ENCODE data around the gene PKD1L1. TPM values are rescaled to one million over a fixed set of nuclear protein-coding genes. Genes with fewer than 3 reads are reported as not detected.

Gene PKD1L1
- total RNA-seq, 6 donors from 2014 or later, result 0.46 to 4.8 (median 0.75) TPM

- H3K27ac ChIP-seq, result peak overlapping the region; percentile 70 to 82 (median 80)
- H3K36me3 ChIP-seq, result peaks cover 32 to 82% (median 46%) of the 10 kb centered on the region in 4 donors
- no peak for TF ChIP-seq POLR2AphosphoS5 (IDR thresholded peaks at IDR 0.05)
- no peak for TF ChIP-seq EP300 (IDR thresholded peaks at IDR 0.05)
- TF ChIP-seq CTCF (IDR thresholded peaks at IDR 0.05), result no peak
- TF ChIP-seq POLR2A (IDR thresholded peaks at IDR 0.05), result no peak
- peak in 1 of 2 donors; percentile 49 for ATAC-seq (ENCODE audit: low FRiP score in 2 of 2)
- 27 to 33% methylated on average over 1 of the region's 1 CpG for WGBS, 2 donors
- H3K27me3 ChIP-seq, result no peaks in the 10 kb centered on the region
- no peaks in the 10 kb centered on the region for H3K9me3 ChIP-seq
- H3K4me3 ChIP-seq, result no peak overlapping the region
- no peak for DNase-seq
- H3K4me1 ChIP-seq, result peaks cover 3 to 22% (median 11%) of the 10 kb centered on the region in 4 donors
Observed at GRCh38 chr7:47970761-47971160, 22.5 kb upstream of the PKD1L1 start.

GRCh38 chr7:47968847-47969774 is 20.8 kb upstream of the PKD1L1 start:
- WGBS, 2 donors, result 57 to 61% methylated on average over 5 of the region's 5 CpGs
- Histone ChIP-seq H3K27me3 (no peaks in the 10 kb centered on the region), H3K9me3 (no peaks in the 10 kb centered on the region), H3K36me3 (peaks cover 36 to 82% (median 48%) of the 10 kb centered on the region in 4 donors), H3K4me3 (no peak overlapping the region), H3K27ac (peak overlapping the region; percentile 18 to 66 (median 58)), H3K4me1 (peaks cover 3 to 22% (median 11%) of the 10 kb centered on the region in 4 donors)
- ATAC-seq (ENCODE audit: low FRiP score in 2 of 2) (peak; percentile 65 to 66), DNase-seq (peak in 1 of 2 donors; percentile 51)
- TF ChIP-seq POLR2AphosphoS5 (IDR thresholded peaks at IDR 0.05), result no peak
- TF ChIP-seq CTCF (IDR thresholded peaks at IDR 0.05), result peak; percentile 71 to 88 (median 78)

GRCh38 chr7:47967708-47968107 is 19.4 kb upstream of the PKD1L1 start:
- H3K36me3 ChIP-seq, result peaks cover 36 to 82% (median 53%) of the 10 kb centered on the region in 4 donors
- H3K27me3 ChIP-seq, result no peaks in the 10 kb centered on the region
- no peak for TF ChIP-seq EP300 (IDR thresholded peaks at IDR 0.05)
- no peak for TF ChIP-seq CTCF (IDR thresholded peaks at IDR 0.05)
- no peak for TF ChIP-seq POLR2AphosphoS5 (IDR thresholded peaks at IDR 0.05)
- no peak for TF ChIP-seq POLR2A (IDR thresholded peaks at IDR 0.05)
- H3K9me3 ChIP-seq, result no peaks in the 10 kb centered on the region
- DNase-seq (no peak), ATAC-seq (ENCODE audit: low FRiP score in 2 of 2) (no peak)
- no peak overlapping the region for H3K27ac ChIP-seq
- H3K4me3 ChIP-seq, result no peak overlapping the region
- H3K4me1 ChIP-seq, result peaks cover 3 to 22% (median 11%) of the 10 kb centered on the region in 4 donors
- WGBS, 2 donors, result 93 to 95% methylated on average over 2 of the region's 2 CpGs

- DNase-seq (no peak), ATAC-seq (ENCODE audit: low FRiP score in 2 of 2) (no peak)
- Histone ChIP-seq H3K27ac (no peak overlapping the region), H3K36me3 (peaks cover 36 to 84% (median 59%) of the 10 kb centered on the region in 4 donors), H3K4me1 (peaks cover 3 to 22% (median 11%) of the 10 kb centered on the region in 4 donors), H3K9me3 (no peaks in the 10 kb centered on the region), H3K4me3 (no peak overlapping the region), H3K27me3 (no peaks in the 10 kb centered on the region)
- TF ChIP-seq POLR2A (IDR thresholded peaks at IDR 0.05) (no peak), CTCF (IDR thresholded peaks at IDR 0.05) (no peak), EP300 (IDR thresholded peaks at IDR 0.05) (no peak), POLR2AphosphoS5 (IDR thresholded peaks at IDR 0.05) (no peak)
- 92 to 93% methylated on average over 5 of the region's 5 CpGs for WGBS, 2 donors
Observed at GRCh38 chr7:47967123-47967522, 18.9 kb upstream of the PKD1L1 start.
